Muscle of arm (tissue), 12 donors: ENCODE measurements around the gene HDAC11. TPM values are rescaled to one million over a fixed set of nuclear protein-coding genes. Genes with fewer than 3 reads are reported as not detected.

ENCODE experiments used
- DNase-seq: peaks from one replicate; pipeline ENCODE4 v3.0.0-alpha.2; 2013
- polyA plus RNA-seq, 12 donors: library from polyadenylated mRNA; unstranded; fragments of 120-200 nt; gene quantifications; one replicate each; pipeline ENCODE4 v1.2.1, GENCODE V29; 2013; ENCODE audit not compliant: insufficient read length in 12 of 12

The HDAC11 gene
- polyA plus RNA-seq, 12 donors = 12.3 to 25.0 (median 15.5) TPM; not detected in 1

GRCh38 chr3:13540297-13540995 is 60.3 kb downstream of the HDAC11 start:
- no peak for DNase-seq

- DNase-seq = no peak
Measured at GRCh38 chr3:13541691-13542090, 61.6 kb downstream of the HDAC11 start.

GRCh38 chr3:13542142-13542541 is 62.0 kb downstream of the HDAC11 start:
- no peak for DNase-seq

DNA sequence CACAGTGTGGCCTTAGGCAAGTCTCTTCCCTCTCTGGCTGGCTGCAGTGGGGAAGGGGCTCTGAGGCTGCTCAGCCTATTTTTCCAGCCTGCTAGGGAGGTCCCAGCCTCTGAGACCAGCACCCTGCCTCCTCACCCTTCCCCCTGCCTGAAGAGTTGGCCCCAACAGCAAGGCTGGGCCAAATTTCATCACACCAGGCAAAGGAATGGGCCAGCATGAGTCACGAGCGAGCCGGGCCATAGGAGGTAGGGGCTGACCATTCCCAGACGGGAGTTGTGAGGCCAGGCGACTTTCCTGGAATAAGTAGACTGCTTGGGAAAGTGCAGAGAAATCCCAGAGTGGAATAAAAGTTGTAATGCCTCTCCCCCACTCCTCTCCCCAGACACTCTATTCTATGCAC is 63.1 kb downstream of the HDAC11 start:
- DNase-seq = peak; percentile 53

GRCh38 chr3:13544293-13544831 is 64.3 kb downstream of the HDAC11 start:
- no peak for DNase-seq

- DNase-seq = no peak
Measured at GRCh38 chr3:13544951-13545651, 65.0 kb downstream of the HDAC11 start.

- no peak for DNase-seq
Measured at GRCh38 chr3:13545952-13546454, 65.9 kb downstream of the HDAC11 start.

DNA sequence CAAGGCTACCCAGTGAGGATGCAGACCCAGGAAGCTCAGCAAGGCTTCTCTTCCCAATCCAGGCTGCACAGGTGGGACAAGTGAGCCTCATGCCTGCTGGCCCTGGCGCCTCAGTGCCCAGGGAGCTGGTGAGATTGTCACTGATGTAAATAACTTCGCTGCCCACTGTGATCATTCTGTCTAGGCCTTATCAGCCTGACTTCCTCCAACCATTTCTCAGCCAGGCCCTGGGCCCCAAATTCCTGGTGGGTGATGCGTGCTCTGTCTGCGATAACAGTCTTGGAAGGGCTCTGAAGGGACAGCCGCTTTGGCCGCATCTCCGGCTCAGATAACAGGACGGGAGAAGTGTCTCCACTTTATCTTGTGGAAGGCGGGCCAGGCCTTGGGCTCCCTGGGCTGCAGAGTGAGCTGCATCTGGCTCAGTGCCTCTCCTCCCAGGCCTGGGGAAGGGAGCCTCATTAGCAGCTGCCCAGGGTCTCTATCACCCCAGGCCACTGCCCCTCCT is 66.6 kb downstream of the HDAC11 start:
- no peak for DNase-seq

- no peak for DNase-seq
Measured at GRCh38 chr3:13547591-13548371, 67.7 kb downstream of the HDAC11 start.

- DNase-seq = peak; percentile 42
Measured at GRCh38 chr3:13548696-13549622, 68.9 kb downstream of the HDAC11 start, which contains the start of gene FBLN2. FBLN2 (plus strand) TSS chr3:13549125; CDS start chr3:13570356, 21,231 bp downstream.

- DNase-seq = no peak
Measured at GRCh38 chr3:13549623-13550422, 69.7 kb downstream of the HDAC11 start.

- no peak for DNase-seq
Measured at GRCh38 chr3:13550423-13550690, 70.3 kb downstream of the HDAC11 start.

DNA sequence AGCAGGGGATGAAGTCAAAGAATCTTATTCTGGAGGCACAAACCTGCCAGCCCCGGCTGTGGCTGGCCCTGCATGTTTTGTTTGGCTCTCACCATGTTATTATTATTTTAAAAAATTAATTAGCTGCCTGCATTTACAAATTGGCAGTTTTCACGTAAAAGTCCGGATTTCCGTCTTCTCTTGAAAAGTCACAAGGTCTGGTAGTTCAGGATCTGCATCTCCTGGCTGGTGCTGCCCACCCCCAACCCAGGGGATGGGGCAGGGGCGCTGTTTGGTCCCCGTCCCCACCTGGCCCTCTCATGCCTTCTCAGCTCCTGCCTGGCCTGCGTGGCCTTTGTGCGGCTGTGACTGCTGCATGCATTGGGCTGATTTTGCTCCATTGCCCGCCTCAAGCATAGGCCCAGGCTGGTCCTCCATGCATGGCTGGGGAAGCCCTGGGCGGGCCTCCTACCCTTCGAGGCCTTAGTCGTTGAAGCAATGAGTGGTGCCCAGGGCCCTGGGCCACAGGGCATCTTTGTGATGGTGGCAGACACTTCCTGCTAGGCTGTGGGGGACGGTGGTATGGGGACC is 70.8 kb downstream of the HDAC11 start:
- no peak for DNase-seq

- DNase-seq = no peak
Measured at GRCh38 chr3:13552857-13553652, 72.9 kb downstream of the HDAC11 start.

GRCh38 chr3:13553686-13554085 is 73.6 kb downstream of the HDAC11 start:
- no peak for DNase-seq

DNA sequence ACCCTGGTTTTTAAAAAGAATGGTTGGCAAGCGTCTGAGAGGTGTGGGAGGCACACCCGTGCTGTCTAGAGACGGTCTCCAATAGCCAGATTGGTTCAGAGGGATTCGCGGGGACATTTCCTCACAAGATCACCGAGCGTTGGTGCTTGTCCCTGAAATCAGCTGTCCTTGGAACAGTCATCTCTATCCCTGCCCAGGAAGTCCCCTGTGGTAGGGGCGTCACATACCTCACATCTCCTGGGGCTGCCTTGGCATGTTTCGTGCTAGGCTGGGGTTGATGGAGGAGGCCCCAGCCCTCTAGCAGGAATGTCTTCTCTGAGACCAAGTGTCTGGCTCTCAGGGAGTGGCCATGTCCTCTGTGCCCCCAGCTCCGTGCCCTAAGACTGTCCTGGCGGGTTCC is 75.6 kb downstream of the HDAC11 start:
- DNase-seq = no peak
